Measurements from ENCODE around the gene CENPT. TPM values are rescaled to one million over a fixed set of nuclear protein-coding genes. Genes with fewer than 3 reads are reported as not detected.
A peak's percentile ranks its signal among the peaks of the same experiment; 100 is the strongest.

CENPT gene
- total RNA-seq, 1 experiment from 2014 or later = 33.8 TPM

DNA sequence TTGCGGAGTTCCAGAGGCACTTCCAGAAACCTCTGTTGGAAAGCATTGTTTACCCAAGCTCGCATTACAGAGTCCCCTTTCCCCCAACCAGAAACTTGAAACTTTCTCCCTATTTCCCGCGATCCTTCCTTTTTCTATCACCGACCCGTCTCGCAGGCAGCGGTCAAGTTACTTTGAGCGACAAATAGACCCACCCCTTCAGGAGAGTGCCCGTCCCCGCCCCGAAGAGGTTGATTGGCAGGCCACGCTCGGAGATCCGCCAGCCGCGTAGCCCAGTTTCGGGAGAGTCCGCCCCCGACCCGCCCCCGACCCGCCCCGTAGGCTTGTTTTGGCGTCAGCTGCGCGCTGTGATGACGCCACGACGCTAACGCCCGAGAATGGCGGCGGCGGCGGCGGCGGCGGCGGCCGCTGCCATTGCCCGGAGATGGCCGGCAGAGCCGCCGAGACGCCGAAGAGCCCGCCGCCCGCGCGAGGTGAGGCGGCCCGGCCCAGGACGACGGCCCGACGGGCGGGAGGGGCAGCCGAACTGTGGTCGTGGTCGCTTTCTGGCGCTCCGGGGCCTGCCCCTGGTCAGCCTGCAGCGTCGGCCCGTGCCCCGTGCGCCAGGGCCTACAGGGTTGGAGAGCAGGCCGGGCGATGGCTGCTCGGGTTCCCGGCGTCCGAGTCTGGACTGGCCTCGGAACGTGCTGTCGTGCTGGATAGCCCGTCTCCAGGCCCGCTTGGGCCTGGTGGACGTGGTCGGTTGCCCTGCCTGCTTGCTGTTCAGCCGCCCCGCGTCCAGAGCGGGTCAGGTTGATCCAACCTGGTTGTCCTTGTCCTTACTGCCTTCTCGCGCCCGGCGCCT lies 45.6 kb upstream of the CENPT start, which contains the start of gene PSKH1:
Gene PSKH1 (plus strand): TSS at position 356 of the 844 bp plus-strand sequence. CDS start 15,496 bp downstream, outside the sequence.
- intact Hi-C loops (cut with micrococcal nuclease; ENCODE audit: unreplicated experiment) = loop anchor here (5.0 kb wide), 1 partner anchor 34 kb away; no protein-coding TSS in a partner anchor
- Histone ChIP-seq H3K9me3 (ENCODE audit: insufficient read depth, low read depth) (no peaks in the 10 kb centered on the region), H3F3A (ENCODE audit: insufficient read depth, low read depth) (peaks cover 20% of the 10 kb centered on the region; the same call in 1 of the 2 replicates), H4K20me1 (ENCODE audit: insufficient read depth) (peaks cover 13% of the 10 kb centered on the region), H3K36me3 (ENCODE audit: low read depth) (no peaks in the 10 kb centered on the region), H3K4me1 (replicated peaks; ENCODE audit: insufficient read depth) (peaks cover 14% of the 10 kb centered on the region), H3K4me3 (peak within 1 kb of the TSS; percentile 98), H3K9me2 (ENCODE audit: insufficient read depth) (no peaks in the 10 kb centered on the region), H3K27ac (peak within 1 kb of the TSS; percentile 31), H3K27me3 (ENCODE audit: insufficient read depth, low read depth) (no peaks in the 10 kb centered on the region), H2AFZ (peak within 1 kb of the TSS; percentile 86), H3K4me2 (peak within 1 kb of the TSS; percentile 89), H3K79me2 (ENCODE audit: low read depth) (peaks cover 49% of the 10 kb centered on the region)
- no TSS peak for BruUV-seq (replicated peaks)
- DNase-seq = peak; percentile 88 to 91
- ChIA-PET CTCF (interaction anchor here (0.6 kb wide), 2 partner anchors 9 to 77 kb away, joined by 4 to 11 read pairs; no protein-coding TSS in a partner anchor), POLR2A (ENCODE audit: unreplicated experiment) (interaction anchor here (0.6 kb wide), 1 partner anchor 15 kb away, joined by 20 read pairs; no protein-coding TSS in a partner anchor)
- TF ChIP-seq EZH2 (IDR thresholded peaks at IDR 0.05; ENCODE audit: low read depth) = no peak
- TF ChIP-seq, protein P1, sequence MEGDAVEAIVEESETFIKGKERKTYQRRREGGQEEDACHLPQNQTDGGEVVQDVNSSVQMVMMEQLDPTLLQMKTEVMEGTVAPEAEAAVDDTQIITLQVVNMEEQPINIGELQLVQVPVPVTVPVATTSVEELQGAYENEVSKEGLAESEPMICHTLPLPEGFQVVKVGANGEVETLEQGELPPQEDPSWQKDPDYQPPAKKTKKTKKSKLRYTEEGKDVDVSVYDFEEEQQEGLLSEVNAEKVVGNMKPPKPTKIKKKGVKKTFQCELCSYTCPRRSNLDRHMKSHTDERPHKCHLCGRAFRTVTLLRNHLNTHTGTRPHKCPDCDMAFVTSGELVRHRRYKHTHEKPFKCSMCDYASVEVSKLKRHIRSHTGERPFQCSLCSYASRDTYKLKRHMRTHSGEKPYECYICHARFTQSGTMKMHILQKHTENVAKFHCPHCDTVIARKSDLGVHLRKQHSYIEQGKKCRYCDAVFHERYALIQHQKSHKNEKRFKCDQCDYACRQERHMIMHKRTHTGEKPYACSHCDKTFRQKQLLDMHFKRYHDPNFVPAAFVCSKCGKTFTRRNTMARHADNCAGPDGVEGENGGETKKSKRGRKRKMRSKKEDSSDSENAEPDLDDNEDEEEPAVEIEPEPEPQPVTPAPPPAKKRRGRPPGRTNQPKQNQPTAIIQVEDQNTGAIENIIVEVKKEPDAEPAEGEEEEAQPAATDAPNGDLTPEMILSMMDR (conservative IDR thresholded peaks at IDR 0.05) = no peak

DNA sequence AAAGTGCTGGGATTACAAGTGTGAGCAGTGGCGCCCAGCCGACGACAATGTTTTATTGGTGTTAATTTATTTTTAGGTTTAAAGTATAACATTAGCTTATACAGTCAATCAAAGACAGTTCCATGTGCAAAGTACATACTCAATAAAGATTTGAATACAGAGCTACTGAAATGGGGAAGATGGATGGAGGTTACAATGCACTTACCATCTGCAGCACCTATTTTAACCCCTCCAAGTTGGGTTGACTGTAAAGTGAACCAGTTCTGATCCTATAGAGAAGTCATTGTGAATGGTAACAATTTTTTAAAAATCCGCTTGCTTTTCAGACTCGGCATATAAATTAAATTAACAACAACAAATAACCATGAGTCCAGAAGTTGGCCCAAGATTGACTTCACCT lies 44.9 kb upstream of the CENPT start:
- Histone ChIP-seq H3F3A (ENCODE audit: insufficient read depth, low read depth) (peaks cover 20% of the 10 kb centered on the region; the same call in 1 of the 2 replicates), H2AFZ (peak overlapping the region; percentile 85), H3K27ac (0 out of 2 replicates have a peak overlapping the region, but pooled peaks have one; percentile 7), H3K9me3 (ENCODE audit: insufficient read depth, low read depth) (no peaks in the 10 kb centered on the region), H3K36me3 (ENCODE audit: low read depth) (no peaks in the 10 kb centered on the region), H3K27me3 (ENCODE audit: insufficient read depth, low read depth) (no peaks in the 10 kb centered on the region), H3K79me2 (ENCODE audit: low read depth) (peaks cover 42% of the 10 kb centered on the region), H3K4me1 (replicated peaks; ENCODE audit: insufficient read depth) (peaks cover 14% of the 10 kb centered on the region), H3K4me2 (peak overlapping the region; percentile 88), H3K4me3 (peak overlapping the region; percentile 98; the same call in 1 of the 2 replicates), H3K9me2 (ENCODE audit: insufficient read depth) (no peaks in the 10 kb centered on the region), H4K20me1 (ENCODE audit: insufficient read depth) (peaks cover 7% of the 10 kb centered on the region; the same call in 1 of the 2 replicates)
- intact Hi-C loops (cut with micrococcal nuclease; ENCODE audit: unreplicated experiment) = loop anchor here (5.0 kb wide), 1 partner anchor 35 kb away; no protein-coding TSS in a partner anchor
- POLR2A ChIA-PET (ENCODE audit: unreplicated experiment) = no interaction called here
- CTCF ChIA-PET = interaction anchor here (0.6 kb wide), 1 partner anchor 260 kb away, joined by 3 read pairs; no protein-coding TSS in a partner anchor
- TF ChIP-seq EZH2 (IDR thresholded peaks at IDR 0.05; ENCODE audit: low read depth) = no peak
- no peak for DNase-seq
- no TSS peak for BruUV-seq (replicated peaks)

DNA sequence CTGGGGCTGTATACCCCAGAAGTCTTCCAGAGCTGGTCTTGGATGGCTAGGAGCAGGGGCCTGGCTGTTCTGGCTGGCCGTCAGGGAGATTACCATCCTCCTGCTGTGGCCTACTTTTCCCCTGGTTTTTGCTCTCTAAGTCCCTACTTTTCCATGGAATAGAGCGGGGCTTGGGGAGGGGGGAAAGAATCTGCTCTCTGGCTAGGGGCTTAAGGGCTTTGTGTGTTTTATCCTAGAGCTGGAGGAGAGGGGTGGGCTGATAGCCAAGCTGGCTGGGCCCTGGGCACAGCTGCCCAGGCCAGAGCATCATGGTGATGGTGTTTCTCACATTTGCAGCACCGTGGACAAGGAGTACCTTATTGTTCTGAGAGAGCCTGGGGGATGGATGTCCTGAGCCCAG lies 40.8 kb upstream of the CENPT start:
- no peak for DNase-seq
- Histone ChIP-seq H3K36me3 (ENCODE audit: low read depth) (no peaks in the 10 kb centered on the region), H3K79me2 (ENCODE audit: low read depth) (peaks cover 2% of the 10 kb centered on the region), H3K9me2 (ENCODE audit: insufficient read depth) (no peaks in the 10 kb centered on the region), H3K4me3 (no peak overlapping the region), H3K4me1 (replicated peaks; ENCODE audit: insufficient read depth) (peaks cover 5% of the 10 kb centered on the region; the same call in 1 of the 2 replicates), H3K4me2 (no peak overlapping the region), H2AFZ (no peak overlapping the region), H3K27me3 (ENCODE audit: insufficient read depth, low read depth) (no peaks in the 10 kb centered on the region), H3K9me3 (ENCODE audit: insufficient read depth, low read depth) (no peaks in the 10 kb centered on the region), H3K27ac (no peak overlapping the region), H4K20me1 (ENCODE audit: insufficient read depth) (no peaks in the 10 kb centered on the region), H3F3A (ENCODE audit: insufficient read depth, low read depth) (peaks cover 10% of the 10 kb centered on the region; the same call in 1 of the 2 replicates)
- intact Hi-C loops (cut with micrococcal nuclease; ENCODE audit: unreplicated experiment) = no loop called here
- CTCF ChIA-PET = no interaction called here
- POLR2A ChIA-PET (ENCODE audit: unreplicated experiment) = interaction anchor here (0.7 to 0.9 kb wide), 2 partner anchors 82 to 332 kb away, joined by 10 read pairs; partner anchors contain the start of genes RANBP10 and TSNAXIP1
- TF ChIP-seq EZH2 (IDR thresholded peaks at IDR 0.05; ENCODE audit: low read depth) = no peak
- TF ChIP-seq, protein P1 (conservative IDR thresholded peaks at IDR 0.05) = no peak
- BruUV-seq (replicated peaks) = no TSS peak

Measured in PC-9 (cell line).